ENCODE measurements around the gene KRTAP4-11.
"Not testable (repeated sequence)": the region's sequence is repeated elsewhere in the genome, so short reads cannot be mapped to it uniquely, and the experiment has no call there.

The KRTAP4-11 gene

DNA sequence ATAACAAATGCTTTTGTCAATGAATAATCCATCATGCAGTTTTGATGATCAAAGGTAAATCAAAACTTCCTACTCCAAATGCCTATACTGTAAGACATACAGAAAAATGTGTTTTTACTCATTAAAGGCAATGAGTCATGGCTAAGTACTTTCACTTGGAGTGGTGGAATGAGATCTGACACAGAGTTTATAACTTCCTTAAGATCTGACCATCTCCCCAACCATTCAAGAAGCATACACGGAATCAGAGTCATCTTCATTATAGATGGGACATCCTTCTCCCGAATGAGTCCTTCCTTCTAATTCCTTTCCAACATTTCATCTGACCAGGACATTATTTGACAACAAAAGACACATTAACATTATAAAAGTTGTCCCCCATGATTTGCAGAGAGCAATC, 34.7 kb downstream of the KRTAP4-11 start:
- DNase-seq = not testable (repeated sequence)

DNA sequence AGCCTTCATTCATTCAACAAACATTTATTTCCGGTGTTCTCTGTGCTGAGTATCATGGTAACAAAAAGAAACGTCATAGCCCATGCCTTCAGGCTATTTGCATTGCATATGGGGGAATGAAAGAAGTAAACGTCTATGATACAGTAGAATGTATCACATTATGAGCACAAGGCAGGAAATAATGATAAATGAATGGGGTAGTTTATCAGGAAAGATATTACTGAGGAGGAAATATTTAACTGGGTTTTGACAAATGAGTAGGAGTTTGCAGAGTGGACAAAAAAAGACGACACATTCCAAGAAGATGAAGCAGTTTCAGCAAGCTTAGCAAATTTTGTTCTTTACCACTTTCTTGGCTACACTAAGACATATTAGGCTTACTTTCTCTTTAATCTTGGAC, 35.5 kb downstream of the KRTAP4-11 start:
- no peak for DNase-seq

DNA sequence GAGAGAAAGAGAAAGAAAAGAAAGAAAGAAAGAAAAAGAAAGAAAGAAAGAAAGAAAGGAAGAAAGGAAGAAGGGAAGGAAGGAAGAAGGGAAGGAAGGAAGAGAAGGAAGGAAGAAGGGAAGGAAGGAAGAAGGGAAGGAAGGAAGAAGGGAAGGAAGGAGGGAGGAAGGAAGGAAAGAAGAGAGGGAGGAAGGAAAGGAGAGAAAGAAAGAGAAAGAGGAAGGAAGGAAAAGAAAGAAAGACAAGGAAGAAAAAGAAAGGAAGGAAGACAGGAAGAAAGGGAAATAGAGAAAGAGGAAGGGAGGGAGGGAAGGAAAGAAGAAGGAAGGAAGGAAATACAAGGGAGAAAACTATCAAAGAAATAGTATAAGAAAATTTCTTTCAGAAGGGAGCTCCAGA, 41.4 kb downstream of the KRTAP4-11 start:
- no peak for DNase-seq

DNA sequence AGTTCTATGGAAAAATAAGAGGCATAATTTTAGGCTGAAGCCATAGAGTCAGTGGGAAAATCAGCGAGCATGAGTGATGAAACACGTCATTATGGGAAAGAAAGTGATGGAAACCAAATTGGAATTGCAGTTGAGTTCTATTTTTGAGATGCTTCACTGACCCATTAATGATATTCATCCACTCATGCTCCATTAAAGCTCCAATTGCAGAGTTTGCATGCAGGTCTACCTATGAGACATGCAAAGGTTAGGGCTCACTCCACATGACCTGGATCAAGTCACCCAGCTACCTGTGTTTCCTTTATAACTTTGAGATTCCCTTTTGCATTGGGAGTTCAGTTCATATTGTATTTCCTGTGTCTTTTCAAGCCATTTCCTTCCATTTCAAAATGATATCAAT, 44.5 kb downstream of the KRTAP4-11 start:
- no peak for DNase-seq

DNA sequence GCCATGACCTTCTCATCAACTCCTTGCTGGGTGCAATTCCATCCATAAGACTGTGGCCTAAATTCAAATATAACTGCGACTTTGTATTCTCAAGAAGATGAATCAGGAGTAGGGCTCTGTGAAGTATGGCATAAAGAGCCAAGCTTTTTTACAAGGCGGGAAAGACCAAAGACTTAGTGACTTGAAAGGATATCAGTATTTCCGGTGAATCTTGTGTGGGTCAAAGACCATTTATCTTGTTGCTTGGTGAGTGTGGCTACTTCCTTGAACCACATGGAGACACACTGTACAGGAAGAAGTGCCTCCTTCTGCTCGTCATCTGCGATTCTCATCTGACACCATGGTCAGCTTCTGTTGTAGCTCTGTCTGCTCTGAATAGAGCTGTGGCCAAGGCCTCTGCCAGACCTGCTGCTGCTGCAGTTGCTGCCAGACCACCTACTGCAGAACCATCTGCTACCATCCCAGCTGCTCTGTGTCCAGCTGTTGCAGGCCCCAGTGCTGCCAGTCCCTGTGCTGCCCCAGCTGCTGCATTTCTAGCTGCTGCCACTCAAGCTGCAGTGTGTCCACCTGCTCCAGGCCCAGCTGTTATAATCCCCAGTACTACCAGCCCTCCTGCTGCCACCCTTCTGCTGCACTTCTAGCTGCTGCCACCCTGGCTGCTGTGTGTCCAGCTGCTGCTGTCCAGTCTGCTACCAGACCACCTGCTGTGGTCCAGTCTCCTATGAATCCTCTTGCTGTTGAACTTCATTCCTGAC, 46.4 kb downstream of the KRTAP4-11 start:
- DNase-seq = no peak

DNA sequence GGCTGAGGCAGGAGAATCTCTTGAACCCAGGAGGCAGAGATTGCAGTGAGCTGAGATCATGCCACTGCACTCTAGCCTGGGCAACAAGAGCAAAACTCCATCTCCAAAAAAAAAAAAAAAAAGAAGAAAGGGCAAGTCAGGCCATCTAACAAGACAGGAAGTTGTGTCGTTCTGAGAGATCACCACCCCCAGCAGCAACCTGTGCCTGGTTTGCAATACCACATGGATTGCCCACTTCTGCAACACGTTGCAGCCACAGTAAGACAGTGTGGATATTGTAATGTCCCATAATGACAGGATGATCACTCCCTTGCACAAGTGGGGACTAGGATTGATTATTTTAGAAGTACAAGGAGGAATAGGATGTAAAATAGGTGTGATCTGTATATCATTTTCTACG, 49.1 kb downstream of the KRTAP4-11 start:
- DNase-seq = no peak

DNA sequence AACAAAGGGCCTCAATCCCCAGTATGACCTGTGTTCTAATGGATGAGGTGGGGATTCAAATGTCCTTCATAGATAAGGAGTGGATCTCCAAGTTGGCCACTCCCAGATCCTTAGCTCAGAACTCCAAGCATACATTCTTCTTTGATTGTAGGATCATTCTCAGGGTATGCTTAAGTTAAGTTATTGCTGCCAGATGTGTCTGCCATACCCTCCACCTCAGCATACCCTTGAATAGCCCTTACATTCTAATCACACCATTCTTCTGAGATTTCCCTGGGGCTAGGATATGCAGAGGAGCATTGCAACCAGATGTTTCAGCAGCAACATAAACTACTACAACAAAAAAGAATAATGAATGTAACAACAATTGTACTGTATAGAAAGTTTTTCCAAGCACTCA, 50.9 kb downstream of the KRTAP4-11 start:
- no peak for DNase-seq
